Activated B cell treated with CpG ODN at 0.5 μM for 24 hours (primary cell): Measurements from ENCODE around the gene MPZL2. TPM values are rescaled to one million over a fixed set of nuclear protein-coding genes. Genes with fewer than 3 reads are reported as not detected.

Experiments used
- ATAC-seq: fragments of 200-7000 bp; cut with Tn5 transposase; one replicate; pipeline ENCODE4 v1.10.0; 2021; ENCODE audit warnings: low read depth, mild to moderate bottlenecking, moderate library complexity
- CTCF ChIA-PET: fragments of 350-600 bp; sonication (Branson Sonifier 250); formaldehyde crosslinking; loops from one replicate; lab custom pipeline; 2021; ENCODE audit warnings: antibody characterized with exemption; lab: Charles Lee
- POLR2A ChIA-PET: fragments of 350-600 bp; sonication (Branson Sonifier 250); formaldehyde crosslinking; loops from one replicate; lab custom pipeline; 2021; ENCODE audit warnings: antibody characterized with exemption; lab: Charles Lee
- DNase-seq: peaks from one replicate; pipeline ENCODE4 v3.0.0; 2022
- H3K27ac Mint-ChIP-seq: one replicate; pipeline ENCODE4 v1.8.0; 2020; ENCODE audit warnings: mixed read lengths
- H3K27me3 Mint-ChIP-seq: one replicate; pipeline ENCODE4 v1.8.0; 2021; ENCODE audit warnings: mixed read lengths
- H3K36me3 Mint-ChIP-seq: one replicate; pipeline ENCODE4 v1.8.0; 2021; ENCODE audit warnings: low read depth, mixed read lengths
- H3K4me1 Mint-ChIP-seq: one replicate; pipeline ENCODE4 v1.8.0; 2021; ENCODE audit warnings: mixed read lengths
- H3K4me3 Mint-ChIP-seq: one replicate; pipeline ENCODE4 v1.8.0; 2020; ENCODE audit warnings: mild to moderate bottlenecking, mixed read lengths
- H3K9me3 Mint-ChIP-seq: one replicate; pipeline ENCODE4 v1.8.0; 2020; ENCODE audit warnings: mixed read lengths
- CTCF ChIP-seq: fragments of 200-600 bp; IDR thresholded peaks from one replicate; pipeline ENCODE4 v1.8.0; 2022; ENCODE audit warnings: antibody characterized with exemption, mild to moderate bottlenecking
- intact Hi-C: fragments of 100-400 bp; cut with micrococcal nuclease; formaldehyde crosslinking; loops from one replicate; pipeline ENCODE4 v1.15.1; 2024
- total RNA-seq: library from RNA; stranded (reverse); gene quantifications from 2 replicates; pipeline ENCODE4 v1.2.3, GENCODE V29; 2022

MPZL2 gene
- total RNA-seq, 1 donor from 2014 or later: not detected

DNA sequence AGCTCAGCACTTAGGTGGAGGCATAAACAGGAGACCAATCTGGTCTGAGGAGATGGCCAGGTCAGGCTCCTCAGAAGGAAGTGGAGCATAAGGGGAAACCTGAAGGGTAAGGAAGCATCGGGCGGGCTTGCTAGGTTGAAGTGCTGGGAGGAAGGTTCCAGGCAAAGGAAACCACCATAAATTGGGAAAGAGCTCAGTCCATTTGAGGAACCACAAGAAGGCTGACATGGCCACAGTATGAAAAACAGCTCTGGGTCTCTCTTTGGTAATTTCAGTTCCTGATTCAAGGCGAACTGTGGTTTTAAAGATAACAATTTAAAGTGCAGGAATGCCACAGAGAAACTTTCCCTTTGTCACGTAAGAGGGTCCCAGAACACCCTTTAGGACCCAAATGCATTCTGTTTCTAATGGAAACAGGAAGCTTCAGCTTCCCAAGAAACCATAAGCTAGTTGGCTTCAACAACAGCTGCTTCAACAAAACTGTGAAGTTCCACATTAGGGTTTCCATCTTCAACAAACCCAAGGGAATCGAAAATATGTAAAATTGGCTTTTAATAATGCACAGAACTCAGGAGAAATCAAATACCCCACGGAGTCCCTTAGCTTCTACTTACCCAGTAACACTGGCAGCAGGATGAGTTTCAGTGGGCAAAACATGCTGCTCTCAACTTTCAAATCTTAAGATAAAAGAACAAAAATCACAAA lies 49.7 kb downstream of the MPZL2 start:
- CTCF ChIA-PET: interaction anchor here (0.6 to 5.4 kb wide), 7 partner anchors 16 to 1124 kb away, joined by 3 to 38 read pairs (median 3); no protein-coding TSS in a partner anchor
- peak; percentile 25 for DNase-seq

DNA sequence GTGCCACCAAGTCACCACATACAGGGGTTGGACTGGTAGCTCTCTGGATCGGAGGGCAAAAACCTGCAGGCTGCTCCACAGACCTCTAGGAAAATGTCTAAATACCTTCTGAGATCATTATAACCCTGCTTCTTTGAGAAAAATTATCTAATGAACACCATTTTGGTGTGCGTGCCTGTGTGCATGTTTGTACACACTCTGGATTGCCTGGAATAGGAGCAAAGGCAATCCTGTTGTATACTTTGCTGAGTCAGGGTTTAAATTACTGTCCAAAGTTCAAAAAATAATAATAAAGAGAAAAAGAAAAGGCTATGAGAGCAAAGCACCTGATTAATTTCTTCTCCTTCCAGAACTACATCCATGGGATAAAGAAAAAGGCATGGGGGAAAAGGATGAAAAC lies 50.3 kb downstream of the MPZL2 start:
- ChIA-PET POLR2A (interaction anchor here (1.0 to 4.3 kb wide), 14 partner anchors 12 to 577 kb away, joined by 3 to 25 read pairs (median 5); partner anchors contain the start of genes DDX6, JAML, KMT2A and MPZL2), CTCF (interaction anchor here (0.7 to 5.4 kb wide), 4 partner anchors 15 to 140 kb away, joined by 3 to 38 read pairs (median 6); no protein-coding TSS in a partner anchor)
- H3K36me3 Mint-ChIP-seq: no peaks in the 10 kb centered on the region
- H3K4me1 Mint-ChIP-seq: peaks cover 57% of the 10 kb centered on the region
- peaks cover 25% of the 10 kb centered on the region for H3K27me3 Mint-ChIP-seq
- H3K4me3 Mint-ChIP-seq: peak overlapping the region; percentile 60
- ATAC-seq (no peak), DNase-seq (no peak)
- intact Hi-C loops: loop anchor here (1.0 to 2.0 kb wide), 2 partner anchors 15 to 31 kb away; no protein-coding TSS in a partner anchor
- no peaks in the 10 kb centered on the region for H3K9me3 Mint-ChIP-seq
- TF ChIP-seq CTCF: no peak
- H3K27ac Mint-ChIP-seq: peak overlapping the region; percentile 67

More for the DNA sequence above, 49.7 kb downstream of the MPZL2 start:
- peak; percentile 66 for ATAC-seq
- Mint-ChIP-seq H3K36me3 (no peaks in the 10 kb centered on the region), H3K4me3 (peak overlapping the region; percentile 60), H3K9me3 (no peaks in the 10 kb centered on the region), H3K27ac (peak overlapping the region; percentile 67), H3K4me1 (peaks cover 57% of the 10 kb centered on the region), H3K27me3 (peaks cover 28% of the 10 kb centered on the region)
- POLR2A ChIA-PET: interaction anchor here (0.6 to 4.3 kb wide), 17 partner anchors 11 to 576 kb away, joined by 3 to 25 read pairs (median 4); partner anchors contain the start of genes DDX6, JAML, KMT2A and MPZL2
- no peak for TF ChIP-seq CTCF
- intact Hi-C loops: loop anchor here (1.0 to 2.0 kb wide), 2 partner anchors 14 to 30 kb away; no protein-coding TSS in a partner anchor

DNA sequence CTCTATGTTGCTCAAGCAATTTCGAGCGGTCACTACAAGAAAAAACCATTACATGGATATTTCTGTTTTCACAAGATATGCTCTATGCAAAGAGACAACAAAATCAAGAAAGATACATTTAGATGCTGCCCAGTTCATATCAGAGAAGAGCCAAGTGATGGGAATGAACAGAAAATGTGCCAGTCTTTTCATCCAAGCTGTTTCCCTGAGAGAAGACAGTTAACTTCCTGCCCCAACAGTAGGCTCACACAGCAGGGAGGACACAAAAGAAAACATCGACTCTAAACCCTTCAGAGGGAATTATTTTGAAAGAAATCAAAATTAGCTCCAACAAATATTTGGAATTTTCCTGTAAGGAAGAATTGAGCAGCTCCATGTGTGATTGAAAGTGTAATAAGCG lies 50.9 kb downstream of the MPZL2 start:
- intact Hi-C loops: no loop called here
- TF ChIP-seq CTCF: no peak
- Mint-ChIP-seq H3K36me3 (no peaks in the 10 kb centered on the region), H3K27ac (peak overlapping the region; percentile 67), H3K9me3 (no peaks in the 10 kb centered on the region), H3K4me1 (peaks cover 57% of the 10 kb centered on the region), H3K27me3 (peaks cover 21% of the 10 kb centered on the region), H3K4me3 (no peak overlapping the region)
- ChIA-PET POLR2A (interaction anchor here (1.0 to 4.3 kb wide), 5 partner anchors 13 to 222 kb away, joined by 3 to 25 read pairs (median 3); partner anchors contain the start of genes JAML, KMT2A and UBE4A), CTCF (interaction anchor here (2.0 to 5.4 kb wide), 2 partner anchors 14 to 78 kb away, joined by 8 to 38 read pairs; no protein-coding TSS in a partner anchor)
- no peak for DNase-seq
- ATAC-seq: no peak

DNA sequence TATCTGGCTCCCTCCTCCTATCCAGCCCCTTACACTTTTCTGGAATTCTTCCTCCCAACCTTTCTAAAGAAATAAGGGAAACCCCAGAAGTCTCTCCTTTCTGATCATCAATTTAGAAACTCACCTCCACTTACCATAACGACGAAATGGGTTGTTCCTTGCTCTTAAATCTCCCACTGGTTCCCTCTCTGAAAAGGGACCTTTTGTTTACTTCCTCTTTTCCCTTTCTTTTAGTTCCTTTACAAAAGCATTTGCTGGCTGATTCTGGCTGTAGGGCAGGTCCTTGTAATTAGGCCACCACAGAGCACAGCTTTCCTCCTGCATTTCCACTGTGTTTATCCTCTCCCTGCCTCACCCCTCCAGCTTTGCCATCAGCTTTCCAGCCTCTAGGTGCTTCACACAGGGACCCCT lies 51.3 kb downstream of the MPZL2 start:
- intact Hi-C loops: no loop called here
- no peak for ATAC-seq
- TF ChIP-seq CTCF: no peak
- Mint-ChIP-seq H3K36me3 (no peaks in the 10 kb centered on the region), H3K27me3 (peaks cover 20% of the 10 kb centered on the region), H3K4me3 (no peak overlapping the region), H3K27ac (no peak overlapping the region), H3K9me3 (no peaks in the 10 kb centered on the region), H3K4me1 (peaks cover 56% of the 10 kb centered on the region)
- POLR2A ChIA-PET: interaction anchor here (1.0 to 4.3 kb wide), 2 partner anchors 13 to 14 kb away, joined by 3 to 25 read pairs; partner anchors contain the start of gene JAML
- no peak for DNase-seq
- CTCF ChIA-PET: interaction anchor here (5.4 kb wide), 1 partner anchor 14 kb away, joined by 38 read pairs; no protein-coding TSS in a partner anchor
